M059J (cell line): Measurements from ENCODE around the gene PDCD1LG2. TPM values are rescaled to one million over a fixed set of nuclear protein-coding genes. Genes with fewer than 3 reads are reported as not detected.
"Not testable (repeated sequence)": the region's sequence is repeated elsewhere in the genome, so short reads cannot be mapped to it uniquely, and the experiment has no call there.

Source experiments
- DNase-seq: peaks from one replicate; pipeline ENCODE4 v3.0.0-alpha.2; 2012; ENCODE audit warnings: low read depth
- total RNA-seq: library from RNA; depleted of rRNA; stranded (reverse); fragments of >200 nt; shearing (Covaris generic); gene quantifications from 2 replicates; pipeline ENCODE4 v1.2.3, GENCODE V29; 2014

PDCD1LG2 gene
- total RNA-seq, 1 experiment from 2014 or later: 28.1 TPM

GRCh38 chr9:5493679-5494511, 16.4 kb upstream of the PDCD1LG2 start:
- DNase-seq: peak; percentile 96

GRCh38 chr9:5494765-5495164, 15.6 kb upstream of the PDCD1LG2 start:
- DNase-seq: not testable (repeated sequence)

GRCh38 chr9:5499157-5499556, 11.2 kb upstream of the PDCD1LG2 start:
- DNase-seq: no peak

- DNase-seq: peak; percentile 73
These were observed 10.4 kb upstream of the PDCD1LG2 start for GRCh38 chr9:5499889-5500398.

- peak; percentile 77 for DNase-seq
These were observed 9.7 kb upstream of the PDCD1LG2 start for GRCh38 chr9:5500441-5501235.

- DNase-seq: no peak
These were observed 7.8 kb upstream of the PDCD1LG2 start for GRCh38 chr9:5502553-5502952.

- DNase-seq: peak; percentile 96
These were observed 758 bp upstream of the PDCD1LG2 start for GRCh38 chr9:5509573-5509972.

GRCh38 chr9:5510989-5511388, 658 bp downstream of the PDCD1LG2 start:
- peak; percentile 22 for DNase-seq

GRCh38 chr9:5511476-5511875, 1.1 kb downstream of the PDCD1LG2 start:
- peak; percentile 49 for DNase-seq

GRCh38 chr9:5511935-5512580, 1.7 kb downstream of the PDCD1LG2 start:
- DNase-seq: peak; percentile 25

GRCh38 chr9:5512658-5513452, 2.5 kb downstream of the PDCD1LG2 start:
- no peak for DNase-seq

GRCh38 chr9:5513966-5514616, 3.8 kb downstream of the PDCD1LG2 start:
- DNase-seq: no peak

- peak; percentile 21 for DNase-seq
These were observed 4.4 kb downstream of the PDCD1LG2 start for GRCh38 chr9:5514617-5515260.

GRCh38 chr9:5515261-5515650, 4.9 kb downstream of the PDCD1LG2 start:
- DNase-seq: peak; percentile 41

GRCh38 chr9:5516453-5517220, 6.3 kb downstream of the PDCD1LG2 start:
- no peak for DNase-seq

- DNase-seq: peak; percentile 13
These were observed 8.0 kb downstream of the PDCD1LG2 start for GRCh38 chr9:5518171-5518936.

- DNase-seq: no peak
These were observed 8.6 kb downstream of the PDCD1LG2 start for GRCh38 chr9:5518937-5519319.

- no peak for DNase-seq
These were observed 13.8 kb downstream of the PDCD1LG2 start for GRCh38 chr9:5524090-5524489.
